ENCODE data around the gene ICOSLG. TPM values are rescaled to one million over a fixed set of nuclear protein-coding genes. Genes with fewer than 3 reads are reported as not detected.
A peak's percentile ranks its signal among the peaks of the same experiment; 100 is the strongest.
"Not testable (repeated sequence)": the region's sequence is repeated elsewhere in the genome, so short reads cannot be mapped to it uniquely, and the experiment has no call there.

ICOSLG gene
- total and polyA plus RNA-seq, 2 experiments from 2014 or later: 1.3 to 4.6 TPM

GRCh38 chr21:44241281-44241680, 538 bp upstream of the ICOSLG start:
- H3K4me3 Mint-ChIP-seq; H3K4me1 ChIP-seq (ENCODE audit: insufficient read depth); H3K79me2 ChIP-seq (replicated peaks; ENCODE audit: insufficient read depth); H3F3A ChIP-seq (replicated peaks; ENCODE audit: low read depth); H3K27ac Mint-ChIP-seq; H3K36me3 ChIP-seq (ENCODE audit: insufficient read depth); H4K20me1 ChIP-seq (replicated peaks; ENCODE audit: insufficient read depth); DNase-seq (ENCODE audit: low spot score); H3K4me2 ChIP-seq; H3K9me3 Mint-ChIP-seq; H3K4me3 ChIP-seq; H3K27me3 Mint-ChIP-seq (ENCODE audit: insufficient read depth, low read depth, poor library complexity); H3K36me3 Mint-ChIP-seq (ENCODE audit: low read depth); H3K9me2 ChIP-seq (ENCODE audit: insufficient read depth); H2AFZ ChIP-seq; H3K4me1 Mint-ChIP-seq; H3K27ac ChIP-seq (ENCODE audit: low read depth); H3K27me3 ChIP-seq (ENCODE audit: insufficient read depth): not testable (repeated sequence)
- peak; percentile 70 for ATAC-seq

GRCh38 chr21:44240353-44240752, 390 bp downstream of the ICOSLG start:
- not testable (repeated sequence) for H3K27ac ChIP-seq (ENCODE audit: low read depth); H3K9me3 Mint-ChIP-seq; DNase-seq (ENCODE audit: low spot score); H3K4me3 ChIP-seq; H3K27me3 Mint-ChIP-seq (ENCODE audit: insufficient read depth, low read depth, poor library complexity); H3K36me3 ChIP-seq (ENCODE audit: insufficient read depth); H3K36me3 Mint-ChIP-seq (ENCODE audit: low read depth); H3K27ac Mint-ChIP-seq; H3K4me3 Mint-ChIP-seq; H3K4me2 ChIP-seq; H3K9me2 ChIP-seq (ENCODE audit: insufficient read depth); H3K4me1 Mint-ChIP-seq; H2AFZ ChIP-seq; H3F3A ChIP-seq (replicated peaks; ENCODE audit: low read depth); H3K4me1 ChIP-seq (ENCODE audit: insufficient read depth); H4K20me1 ChIP-seq (replicated peaks; ENCODE audit: insufficient read depth); H3K27me3 ChIP-seq (ENCODE audit: insufficient read depth); H3K79me2 ChIP-seq (replicated peaks; ENCODE audit: insufficient read depth)
- ATAC-seq: peak; percentile 2

GRCh38 chr21:44229561-44229960, 11.2 kb downstream of the ICOSLG start:
- H3K4me3 ChIP-seq; H3F3A ChIP-seq (replicated peaks; ENCODE audit: low read depth); H3K9me3 Mint-ChIP-seq; H3K4me1 Mint-ChIP-seq; H3K9me2 ChIP-seq (ENCODE audit: insufficient read depth); H3K4me2 ChIP-seq; H2AFZ ChIP-seq; H3K27me3 Mint-ChIP-seq (ENCODE audit: insufficient read depth, low read depth, poor library complexity); H3K27me3 ChIP-seq (ENCODE audit: insufficient read depth); H3K79me2 ChIP-seq (replicated peaks; ENCODE audit: insufficient read depth); H3K36me3 Mint-ChIP-seq (ENCODE audit: low read depth); H4K20me1 ChIP-seq (replicated peaks; ENCODE audit: insufficient read depth); H3K27ac Mint-ChIP-seq; ATAC-seq; DNase-seq (ENCODE audit: low spot score); H3K27ac ChIP-seq (ENCODE audit: low read depth); H3K4me1 ChIP-seq (ENCODE audit: insufficient read depth); H3K4me3 Mint-ChIP-seq; H3K36me3 ChIP-seq (ENCODE audit: insufficient read depth): not testable (repeated sequence)

GRCh38 chr21:44228109-44228508, 12.6 kb downstream of the ICOSLG start:
- H4K20me1 ChIP-seq (replicated peaks; ENCODE audit: insufficient read depth): not testable (repeated sequence)

GRCh38 chr21:44227614-44228013, 13.1 kb downstream of the ICOSLG start:
- not testable (repeated sequence) for H3K27me3 Mint-ChIP-seq (ENCODE audit: insufficient read depth, low read depth, poor library complexity); H3K27ac ChIP-seq (ENCODE audit: low read depth); H3K36me3 Mint-ChIP-seq (ENCODE audit: low read depth); H3K9me2 ChIP-seq (ENCODE audit: insufficient read depth); H3K9me3 Mint-ChIP-seq; H3K4me1 ChIP-seq (ENCODE audit: insufficient read depth); H3K36me3 ChIP-seq (ENCODE audit: insufficient read depth); DNase-seq (ENCODE audit: low spot score); H3K4me3 Mint-ChIP-seq; H3K4me1 Mint-ChIP-seq; ATAC-seq; H3F3A ChIP-seq (replicated peaks; ENCODE audit: low read depth); H2AFZ ChIP-seq; H3K79me2 ChIP-seq (replicated peaks; ENCODE audit: insufficient read depth); H3K4me2 ChIP-seq; H4K20me1 ChIP-seq (replicated peaks; ENCODE audit: insufficient read depth); H3K27me3 ChIP-seq (ENCODE audit: insufficient read depth); H3K27ac Mint-ChIP-seq; H3K4me3 ChIP-seq

More at GRCh38 chr21:44228109-44228508, 12.6 kb downstream of the ICOSLG start:
- H3F3A ChIP-seq (replicated peaks; ENCODE audit: low read depth); H3K4me3 Mint-ChIP-seq; H3K27ac ChIP-seq (ENCODE audit: low read depth); H3K27me3 ChIP-seq (ENCODE audit: insufficient read depth); H3K36me3 ChIP-seq (ENCODE audit: insufficient read depth); H3K4me1 Mint-ChIP-seq; H3K9me2 ChIP-seq (ENCODE audit: insufficient read depth); H3K36me3 Mint-ChIP-seq (ENCODE audit: low read depth); H3K4me3 ChIP-seq; H3K4me2 ChIP-seq; DNase-seq (ENCODE audit: low spot score); H3K9me3 Mint-ChIP-seq; H3K79me2 ChIP-seq (replicated peaks; ENCODE audit: insufficient read depth); H3K27ac Mint-ChIP-seq; ATAC-seq; H3K27me3 Mint-ChIP-seq (ENCODE audit: insufficient read depth, low read depth, poor library complexity); H2AFZ ChIP-seq; H3K4me1 ChIP-seq (ENCODE audit: insufficient read depth): not testable (repeated sequence)

GRCh38 chr21:44225605-44226004, 15.1 kb downstream of the ICOSLG start:
- H3K9me2 ChIP-seq (ENCODE audit: insufficient read depth); H3K27me3 Mint-ChIP-seq (ENCODE audit: insufficient read depth, low read depth, poor library complexity); H3F3A ChIP-seq (replicated peaks; ENCODE audit: low read depth); H3K27ac Mint-ChIP-seq; H3K4me1 Mint-ChIP-seq; H3K4me1 ChIP-seq (ENCODE audit: insufficient read depth); H3K79me2 ChIP-seq (replicated peaks; ENCODE audit: insufficient read depth); H3K4me3 Mint-ChIP-seq; H3K36me3 Mint-ChIP-seq (ENCODE audit: low read depth); H3K27ac ChIP-seq (ENCODE audit: low read depth); H4K20me1 ChIP-seq (replicated peaks; ENCODE audit: insufficient read depth); H3K27me3 ChIP-seq (ENCODE audit: insufficient read depth); H3K4me3 ChIP-seq; H3K4me2 ChIP-seq; H3K9me3 Mint-ChIP-seq; DNase-seq (ENCODE audit: low spot score); H3K36me3 ChIP-seq (ENCODE audit: insufficient read depth); ATAC-seq; H2AFZ ChIP-seq: not testable (repeated sequence)

GRCh38 chr21:44223334-44223733, 17.4 kb downstream of the ICOSLG start:
- H3K9me2 ChIP-seq (ENCODE audit: insufficient read depth); H3K9me3 Mint-ChIP-seq; H3K36me3 ChIP-seq (ENCODE audit: insufficient read depth); H3K4me2 ChIP-seq; H3K36me3 Mint-ChIP-seq (ENCODE audit: low read depth); H3K4me3 Mint-ChIP-seq; H3K79me2 ChIP-seq (replicated peaks; ENCODE audit: insufficient read depth); H3K27me3 Mint-ChIP-seq (ENCODE audit: insufficient read depth, low read depth, poor library complexity); H3K4me1 ChIP-seq (ENCODE audit: insufficient read depth); H3K27ac Mint-ChIP-seq; H3F3A ChIP-seq (replicated peaks; ENCODE audit: low read depth); H3K27me3 ChIP-seq (ENCODE audit: insufficient read depth); H3K27ac ChIP-seq (ENCODE audit: low read depth); H3K4me1 Mint-ChIP-seq; ATAC-seq; H4K20me1 ChIP-seq (replicated peaks; ENCODE audit: insufficient read depth); H2AFZ ChIP-seq; DNase-seq (ENCODE audit: low spot score); H3K4me3 ChIP-seq: not testable (repeated sequence)

Measured in GM23338 (cell line).